Kidney (tissue), 14 donors: ENCODE data around the gene DIS3L2. TPM values are rescaled to one million over a fixed set of nuclear protein-coding genes. Genes with fewer than 3 reads are reported as not detected.
"Not testable (repeated sequence)": the region's sequence is repeated elsewhere in the genome, so short reads cannot be mapped to it uniquely, and the experiment has no call there.

ENCODE experiments used
- DNase-seq, 5 donors: peaks; one replicate each; pipeline ENCODE4 v3.0.0-alpha.2; 2013 to 2020
- FAIRE-seq: peaks from 2 replicates; lab custom pipeline; 2012; peaks lifted over from hg19 to GRCh38; lab: Jason Lieb, UNC
- H3K27ac ChIP-seq, 2 donors: one replicate each; pipeline ENCODE4 v1.7.0; 2013; ENCODE audit warnings: low read depth in 2 of 2, low read length in 2 of 2, inconsistent platforms in 1 of 2
- H3K27me3 ChIP-seq: one replicate; pipeline ENCODE4 v1.7.1; 2013; ENCODE audit warnings: low read length, inconsistent platforms; ENCODE audit not compliant: control insufficient read depth, insufficient read depth
- H3K36me3 ChIP-seq, 3 donors: one replicate each; pipeline versions ENCODE4 v1.7.0 to v1.7.1; 2013; ENCODE audit warnings: low read length in 3 of 3, control low read depth in 1 of 3, inconsistent platforms in 1 of 3; ENCODE audit not compliant: insufficient read depth in 3 of 3, control insufficient read depth in 2 of 3
- H3K4me1 ChIP-seq, 3 donors: one replicate each; pipeline versions ENCODE4 v1.7.0 to v1.7.1; 2013; ENCODE audit warnings: low read length in 3 of 3, inconsistent platforms in 1 of 3, low read depth in 1 of 3; ENCODE audit not compliant: control insufficient read depth in 2 of 3, insufficient read depth in 2 of 3
- H3K4me3 ChIP-seq, 3 donors: one replicate each; pipeline versions ENCODE4 v1.7.0 to v1.8.1; 2013; ENCODE audit warnings: low read length in 3 of 3, control low read depth in 1 of 3, inconsistent platforms in 1 of 3
- H3K9ac ChIP-seq, 3 donors: one replicate each; pipeline versions ENCODE4 v1.7.0 to v1.7.1; 2013; ENCODE audit warnings: low read length in 3 of 3, control low read depth in 1 of 3, inconsistent platforms in 1 of 3
- H3K9me3 ChIP-seq, 3 donors: one replicate each; pipeline versions ENCODE4 v1.7.0 to v1.7.1; 2013; ENCODE audit warnings: low read length in 3 of 3, control low read depth in 1 of 3, inconsistent platforms in 1 of 3; ENCODE audit not compliant: control insufficient read depth in 2 of 3, insufficient read depth in 1 of 3
- CTCF ChIP-seq: IDR thresholded peaks from 3 replicates; pipeline ENCODE4 v1.5.1; 2012; ENCODE audit warnings: mild to moderate bottlenecking, moderate library complexity, borderline replicate concordance; ENCODE audit not compliant: insufficient read depth; ENCODE audit errors: extremely low read depth
- intact Hi-C: fragments of 100-400 bp; cut with DNase I; formaldehyde crosslinking; loops from one replicate; pipeline ENCODE4 v1.11.1; 2022
- polyA plus RNA-seq: library from polyadenylated mRNA; stranded (reverse); fragments of 350-450 nt; fragmentation: Illumina TruSeq; extraction: RNeasy Lipid Tissue Mini Kit (QIAGEN cat#74804); gene quantifications from one replicate; pipeline ENCODE4 v1.2.3, GENCODE V29; 2014; ENCODE audit warnings: low read depth, low replicate concordance; ENCODE audit not compliant: insufficient read depth
- total RNA-seq: library from RNA; stranded (reverse); fragmentation: NEBNext Ultra II Directional; extraction: Animal tissue kit (Norgen Biotek cat#: 25700); gene quantifications from one replicate; pipeline ENCODE4 v1.2.1, GENCODE V29; 2021
- donor health status: control.
- donor health status: control.
- donor health status: control.
- donor health status: control.
- donor health status: control.
- donor health status: DM: yes; HTN: yes; CAD: no.
- donor health status: Normal renal cell carcinoma (clear cell type).

Gene DIS3L2
- total and polyA plus RNA-seq, 2 donors from 2014 or later = 12.3 to 47.7 TPM

GRCh38 chr2:232353660-232354059 lies 392.1 kb downstream of the DIS3L2 start:
- peaks cover 0 to 4% (median 0%) of the 10 kb centered on the region in 3 donors for H3K4me1 ChIP-seq
- intact Hi-C loops = no loop called here
- no peak for FAIRE-seq
- H3K36me3 ChIP-seq = no peaks in the 10 kb centered on the region
- peaks cover 23% of the 10 kb centered on the region for H3K27me3 ChIP-seq
- H3K27ac ChIP-seq = no peak overlapping the region
- DNase-seq = peak in 1 of 5 donors; percentile 25
- no peak for TF ChIP-seq CTCF
- no peaks in the 10 kb centered on the region for H3K9me3 ChIP-seq
- no peak overlapping the region for H3K4me3 ChIP-seq
- H3K9ac ChIP-seq = no peak overlapping the region

GRCh38 chr2:232354069-232354468 lies 392.6 kb downstream of the DIS3L2 start:
- H3K4me1 ChIP-seq = peaks cover 0 to 4% (median 0%) of the 10 kb centered on the region in 3 donors
- H3K27ac ChIP-seq = no peak overlapping the region
- no peaks in the 10 kb centered on the region for H3K9me3 ChIP-seq
- DNase-seq = peak in 1 of 5 donors; percentile 45
- no peak overlapping the region for H3K4me3 ChIP-seq
- TF ChIP-seq CTCF = no peak
- peaks cover 23% of the 10 kb centered on the region for H3K27me3 ChIP-seq
- FAIRE-seq = no peak
- no peak overlapping the region for H3K9ac ChIP-seq
- intact Hi-C loops = no loop called here
- no peaks in the 10 kb centered on the region for H3K36me3 ChIP-seq

GRCh38 chr2:232361646-232362045 lies 400.1 kb downstream of the DIS3L2 start:
- DNase-seq = no peak
- intact Hi-C loops = no loop called here
- Histone ChIP-seq H3K9me3 (no peaks in the 10 kb centered on the region), H3K4me1 (no peaks in the 10 kb centered on the region), H3K36me3 (no peaks in the 10 kb centered on the region), H3K27ac (no peak overlapping the region), H3K4me3 (no peak overlapping the region), H3K9ac (no peak overlapping the region), H3K27me3 (no peaks in the 10 kb centered on the region)
- no peak for FAIRE-seq
- no peak for TF ChIP-seq CTCF

GRCh38 chr2:232362174-232362900 lies 400.8 kb downstream of the DIS3L2 start:
- DNase-seq = no peak
- Histone ChIP-seq H3K27ac (no peak overlapping the region), H3K4me1 (no peaks in the 10 kb centered on the region), H3K9me3 (no peaks in the 10 kb centered on the region), H3K36me3 (no peaks in the 10 kb centered on the region), H3K9ac (no peak overlapping the region), H3K4me3 (no peak overlapping the region), H3K27me3 (no peaks in the 10 kb centered on the region)
- no peak for TF ChIP-seq CTCF
- intact Hi-C loops = no loop called here
- no peak for FAIRE-seq

- intact Hi-C loops, H3K9ac ChIP-seq, H3K27ac ChIP-seq, H3K9me3 ChIP-seq, FAIRE-seq, H3K4me3 ChIP-seq, H3K27me3 ChIP-seq, H3K4me1 ChIP-seq, H3K36me3 ChIP-seq: not testable (repeated sequence)
- DNase-seq = peak in 1 of 5 donors; percentile 52
Observed at GRCh38 chr2:232363064-232363783, 401.7 kb downstream of the DIS3L2 start.
